Progenitor cell of endocrine pancreas (in vitro differentiated cells): ENCODE measurements around the gene KAZN. TPM values are rescaled to one million over a fixed set of nuclear protein-coding genes. Genes with fewer than 3 reads are reported as not detected.

Experiments used
- DNase-seq: peaks from one replicate; pipeline ENCODE4 v3.0.0; 2021; ENCODE audit warnings: low spot score; ENCODE audit not compliant: unreplicated experiment
- H3K27ac Mint-ChIP-seq: 2 replicates; pipeline ENCODE4 v1.8.0; 2021; ENCODE audit warnings: mild to moderate bottlenecking, moderate library complexity, mixed read lengths
- H3K27me3 Mint-ChIP-seq: 2 replicates; pipeline ENCODE4 v1.8.0; 2021; ENCODE audit warnings: mixed read lengths
- H3K36me3 Mint-ChIP-seq: 2 replicates; pipeline ENCODE4 v1.8.0; 2022; ENCODE audit warnings: mixed read lengths; ENCODE audit not compliant: insufficient read depth
- H3K4me1 Mint-ChIP-seq: 2 replicates; pipeline ENCODE4 v1.8.0; 2021; ENCODE audit warnings: low read depth, mixed read lengths
- H3K4me3 Mint-ChIP-seq: 2 replicates; pipeline ENCODE4 v1.8.0; 2021; ENCODE audit warnings: low read depth, mild to moderate bottlenecking, moderate library complexity, mixed read lengths
- H3K9me3 Mint-ChIP-seq: 2 replicates; pipeline ENCODE4 v1.8.0; 2021; ENCODE audit warnings: low read depth, mixed read lengths
- total RNA-seq: library from RNA; stranded (reverse); gene quantifications from 2 replicates; pipeline ENCODE4 v1.2.1, GENCODE V29; 2021
- TF ChIP-seq, protein P1 (sequence below): fragments of 200-600 bp; sonication (generic); IDR thresholded peaks from one replicate; pipeline ENCODE4 v1.5.0; 2021; ENCODE audit warnings: antibody characterized with exemption, mild to moderate bottlenecking; ENCODE audit not compliant: unreplicated experiment

Gene KAZN
- total RNA-seq, 1 donor from 2014 or later = 12.9 TPM

DNA sequence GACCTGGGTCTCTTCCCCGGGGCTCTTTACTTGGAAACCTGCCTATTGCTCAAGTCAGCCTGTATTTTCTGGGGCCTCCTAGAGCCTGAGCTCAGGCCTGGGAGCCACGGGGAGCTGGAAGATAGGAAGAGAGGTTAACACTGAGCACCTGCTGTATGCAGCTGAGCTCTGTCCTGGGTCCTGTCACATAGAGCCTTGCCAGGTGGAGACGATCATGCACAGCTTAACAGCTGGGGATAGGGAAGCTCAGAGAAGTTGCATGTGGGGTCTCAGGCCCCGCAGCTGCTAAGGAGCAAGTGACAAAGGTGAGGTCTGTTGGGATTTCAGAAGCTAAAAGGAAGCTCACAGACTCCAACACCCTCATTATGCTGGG lies 427.6 kb downstream of the KAZN start:
- no peaks in the 10 kb centered on the region for H3K9me3 Mint-ChIP-seq
- TF ChIP-seq, protein P1, sequence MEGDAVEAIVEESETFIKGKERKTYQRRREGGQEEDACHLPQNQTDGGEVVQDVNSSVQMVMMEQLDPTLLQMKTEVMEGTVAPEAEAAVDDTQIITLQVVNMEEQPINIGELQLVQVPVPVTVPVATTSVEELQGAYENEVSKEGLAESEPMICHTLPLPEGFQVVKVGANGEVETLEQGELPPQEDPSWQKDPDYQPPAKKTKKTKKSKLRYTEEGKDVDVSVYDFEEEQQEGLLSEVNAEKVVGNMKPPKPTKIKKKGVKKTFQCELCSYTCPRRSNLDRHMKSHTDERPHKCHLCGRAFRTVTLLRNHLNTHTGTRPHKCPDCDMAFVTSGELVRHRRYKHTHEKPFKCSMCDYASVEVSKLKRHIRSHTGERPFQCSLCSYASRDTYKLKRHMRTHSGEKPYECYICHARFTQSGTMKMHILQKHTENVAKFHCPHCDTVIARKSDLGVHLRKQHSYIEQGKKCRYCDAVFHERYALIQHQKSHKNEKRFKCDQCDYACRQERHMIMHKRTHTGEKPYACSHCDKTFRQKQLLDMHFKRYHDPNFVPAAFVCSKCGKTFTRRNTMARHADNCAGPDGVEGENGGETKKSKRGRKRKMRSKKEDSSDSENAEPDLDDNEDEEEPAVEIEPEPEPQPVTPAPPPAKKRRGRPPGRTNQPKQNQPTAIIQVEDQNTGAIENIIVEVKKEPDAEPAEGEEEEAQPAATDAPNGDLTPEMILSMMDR = no peak
- no peak overlapping the region for H3K4me3 Mint-ChIP-seq
- H3K27ac Mint-ChIP-seq = no peak overlapping the region
- peaks cover 1% of the 10 kb centered on the region for H3K36me3 Mint-ChIP-seq
- H3K4me1 Mint-ChIP-seq = peaks cover 19% of the 10 kb centered on the region
- peaks cover 4% of the 10 kb centered on the region for H3K27me3 Mint-ChIP-seq
- DNase-seq = no peak

DNA sequence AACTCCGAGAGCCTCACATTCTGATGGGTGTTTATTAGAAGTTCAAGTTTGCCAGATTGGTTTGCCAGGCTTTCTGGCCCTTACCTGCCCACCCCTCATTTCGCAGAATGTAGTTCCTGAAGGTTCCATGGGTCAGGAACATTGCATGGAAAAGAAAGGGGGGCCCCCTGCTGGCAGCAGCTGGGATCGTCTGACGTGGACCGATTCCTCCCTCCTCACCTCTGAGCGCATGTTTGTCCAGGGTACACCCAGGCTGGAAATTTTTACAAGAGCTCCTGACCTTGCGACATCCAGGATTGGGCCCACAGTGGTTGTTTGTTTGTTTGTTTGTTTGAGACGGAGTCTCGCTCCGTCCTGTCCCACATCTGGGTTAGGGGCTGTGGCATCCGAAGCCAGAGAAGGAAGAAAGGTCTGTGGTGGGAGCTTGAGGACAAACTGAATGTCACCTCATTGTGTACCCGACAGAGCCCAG lies 429.1 kb downstream of the KAZN start:
- peaks cover 4% of the 10 kb centered on the region for H3K27me3 Mint-ChIP-seq
- H3K9me3 Mint-ChIP-seq = no peaks in the 10 kb centered on the region
- DNase-seq = peak; percentile 66
- TF ChIP-seq, protein P1 = peak; percentile 87
- no peak overlapping the region for H3K4me3 Mint-ChIP-seq
- H3K4me1 Mint-ChIP-seq = peaks cover 19% of the 10 kb centered on the region
- H3K27ac Mint-ChIP-seq = no peak overlapping the region
- peaks cover 1% of the 10 kb centered on the region for H3K36me3 Mint-ChIP-seq

DNA sequence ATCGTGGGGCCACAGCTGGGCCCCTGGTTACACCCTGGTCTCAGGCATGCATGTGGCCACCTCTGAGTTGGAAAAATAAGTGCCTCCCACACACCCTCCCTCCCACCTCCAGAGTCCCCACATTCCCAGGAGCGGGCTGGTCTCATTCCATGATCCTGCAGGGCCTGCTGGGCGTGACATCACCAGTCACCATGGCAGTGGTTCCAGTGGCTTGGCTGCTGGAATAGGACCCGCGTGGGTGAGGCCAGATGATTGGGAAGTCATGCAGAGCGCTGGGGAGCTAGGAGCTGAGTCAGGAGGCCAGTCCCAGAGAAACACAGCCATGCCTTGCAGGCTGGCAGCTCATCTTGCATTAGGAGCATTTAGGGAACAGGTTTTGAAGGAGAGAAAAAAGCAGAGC lies 429.6 kb downstream of the KAZN start:
- Mint-ChIP-seq H3K4me1 (peaks cover 16% of the 10 kb centered on the region), H3K27me3 (peaks cover 4% of the 10 kb centered on the region), H3K4me3 (no peak overlapping the region), H3K36me3 (peaks cover 1% of the 10 kb centered on the region), H3K27ac (no peak overlapping the region), H3K9me3 (no peaks in the 10 kb centered on the region)
- DNase-seq = no peak
- TF ChIP-seq, protein P1 = no peak

DNA sequence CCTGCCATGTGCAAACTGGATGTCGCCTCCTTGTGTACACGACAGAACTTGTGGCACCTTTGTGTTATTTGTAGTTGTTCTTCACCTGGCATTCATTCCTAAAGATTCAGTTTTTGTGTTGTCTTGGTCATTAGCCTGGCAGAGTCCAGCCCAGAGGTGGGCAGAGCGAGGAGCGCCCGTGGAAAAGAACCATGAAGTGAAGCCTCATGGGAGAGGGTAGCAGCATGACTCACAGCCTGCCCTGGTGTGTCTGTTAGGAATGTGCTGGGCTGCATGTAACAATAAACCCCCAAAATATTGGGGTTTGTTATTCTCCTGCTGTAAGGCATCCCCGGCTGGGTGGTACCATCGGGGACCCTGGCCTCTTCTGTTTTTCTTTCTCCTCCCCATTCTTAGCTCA lies 430.1 kb downstream of the KAZN start:
- TF ChIP-seq, protein P1 = no peak
- H3K27me3 Mint-ChIP-seq = peaks cover 4% of the 10 kb centered on the region
- H3K4me3 Mint-ChIP-seq = no peak overlapping the region
- H3K36me3 Mint-ChIP-seq = peaks cover 1% of the 10 kb centered on the region
- no peak for DNase-seq
- H3K4me1 Mint-ChIP-seq = peaks cover 13% of the 10 kb centered on the region
- H3K9me3 Mint-ChIP-seq = no peaks in the 10 kb centered on the region
- no peak overlapping the region for H3K27ac Mint-ChIP-seq

DNA sequence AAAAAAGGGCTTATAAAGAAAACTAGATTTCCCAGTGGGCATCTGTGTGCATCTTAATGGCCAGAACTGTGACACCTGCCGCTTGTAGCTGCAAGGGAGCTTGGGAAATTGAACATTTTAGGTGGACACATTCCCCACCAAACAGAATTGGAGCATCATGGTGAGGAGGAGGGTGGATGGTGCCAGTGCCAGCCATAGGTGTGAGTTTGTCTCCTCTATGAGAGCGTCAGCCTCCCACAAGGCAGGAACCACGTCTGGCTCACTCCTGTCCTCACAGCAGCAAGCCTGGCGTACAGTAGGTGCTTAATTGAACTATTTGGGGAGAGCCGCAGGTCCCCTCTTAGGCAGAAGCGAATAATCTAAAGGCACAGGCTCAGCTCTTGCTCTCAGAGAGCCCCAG lies 430.6 kb downstream of the KAZN start:
- Mint-ChIP-seq H3K4me1 (peaks cover 13% of the 10 kb centered on the region), H3K9me3 (no peaks in the 10 kb centered on the region), H3K27ac (no peak overlapping the region), H3K27me3 (peaks cover 2% of the 10 kb centered on the region), H3K36me3 (no peaks in the 10 kb centered on the region), H3K4me3 (no peak overlapping the region)
- TF ChIP-seq, protein P1 = no peak
- no peak for DNase-seq
